Activated CD4-positive, alpha-beta T cell treated with anti-CD3 and anti-CD28 coated beads, Interleukin-2, amount 50 U/mL, for 16 hours (primary cell): ENCODE measurements around the gene KIAA1958.

Experiments used
- DNase-seq: peaks from one replicate; pipeline ENCODE4 v3.0.0-alpha.2; 2020

KIAA1958 gene

DNA sequence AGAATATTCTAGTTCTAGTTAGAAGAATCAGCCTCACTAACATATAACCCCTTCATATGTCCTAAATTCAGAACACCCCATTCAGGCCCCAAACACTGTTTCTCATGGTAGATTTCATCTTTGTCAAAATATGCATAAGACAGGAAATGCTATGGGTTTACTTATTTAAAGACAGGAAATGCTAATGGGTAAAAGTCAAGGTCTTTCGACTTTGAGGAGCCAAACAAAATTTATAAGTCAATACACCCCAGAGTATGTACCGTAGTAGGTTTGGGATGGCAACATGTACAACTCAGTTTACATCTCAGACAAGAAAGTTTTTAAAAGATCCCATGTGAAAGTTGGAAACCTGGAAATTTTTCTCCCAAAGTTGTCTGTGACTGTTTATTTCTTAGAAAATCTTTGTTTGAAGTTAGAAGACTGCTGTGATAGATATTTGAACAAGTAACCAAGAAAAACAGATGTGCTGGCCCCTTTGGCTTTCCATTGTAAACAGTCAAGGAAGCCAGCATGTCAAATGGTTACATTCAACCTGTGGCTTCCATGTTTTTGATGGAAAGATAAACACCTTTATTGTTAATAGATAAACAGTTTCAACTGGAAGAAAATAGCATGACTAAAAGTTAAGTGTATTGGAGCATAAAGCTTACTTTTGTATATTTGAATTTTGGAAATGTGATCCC, 129.1 kb downstream of the KIAA1958 start:
- no peak for DNase-seq

DNA sequence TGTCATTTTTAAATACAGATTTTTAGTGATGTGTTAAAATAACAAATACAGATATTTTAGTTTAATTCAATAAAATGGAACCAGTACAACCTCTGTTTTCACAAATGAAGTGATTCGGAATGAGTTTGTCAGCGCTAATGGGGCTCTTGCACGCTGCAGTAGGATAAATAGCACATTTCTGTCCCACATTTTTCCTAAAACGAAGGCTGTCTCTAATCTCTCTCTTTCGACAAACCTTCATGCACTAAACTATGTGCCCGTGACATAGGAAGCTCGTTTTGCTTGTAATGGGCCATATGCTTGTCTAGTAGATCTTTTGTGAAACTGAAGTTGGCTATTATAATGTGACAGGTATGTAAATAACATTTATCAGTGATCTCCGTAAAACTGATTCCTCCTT, 130.7 kb downstream of the KIAA1958 start:
- DNase-seq = no peak

DNA sequence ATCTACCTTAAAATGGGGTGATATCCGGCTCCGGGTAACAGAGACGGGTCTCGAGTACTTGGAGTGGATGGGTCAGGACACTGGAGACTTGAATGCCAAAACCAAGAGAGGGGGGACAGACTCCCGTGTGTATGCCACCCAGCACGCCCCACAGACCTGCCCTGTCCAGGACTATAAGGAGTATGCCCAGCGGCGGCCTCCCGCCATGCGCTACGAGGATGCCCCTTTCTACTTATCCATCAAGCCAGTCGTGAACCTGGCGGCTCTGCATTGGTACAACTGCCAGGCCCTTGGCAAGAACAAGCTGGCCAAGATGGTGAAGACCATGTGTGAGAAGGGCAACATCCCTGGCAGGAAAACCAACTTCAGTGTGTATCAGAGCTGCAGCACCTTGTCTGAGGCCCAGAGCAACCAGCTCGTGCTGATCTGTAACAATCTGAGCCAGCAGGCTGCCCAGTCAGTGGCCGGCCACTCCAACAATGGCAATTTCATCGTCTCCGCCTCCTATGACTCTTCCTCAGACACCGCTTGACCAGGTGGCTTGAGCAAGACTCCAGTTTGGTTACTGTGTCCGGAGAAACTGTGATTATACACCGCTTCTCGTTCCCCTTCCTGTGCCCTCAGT, 131.9 kb downstream of the KIAA1958 start:
- no peak for DNase-seq

DNA sequence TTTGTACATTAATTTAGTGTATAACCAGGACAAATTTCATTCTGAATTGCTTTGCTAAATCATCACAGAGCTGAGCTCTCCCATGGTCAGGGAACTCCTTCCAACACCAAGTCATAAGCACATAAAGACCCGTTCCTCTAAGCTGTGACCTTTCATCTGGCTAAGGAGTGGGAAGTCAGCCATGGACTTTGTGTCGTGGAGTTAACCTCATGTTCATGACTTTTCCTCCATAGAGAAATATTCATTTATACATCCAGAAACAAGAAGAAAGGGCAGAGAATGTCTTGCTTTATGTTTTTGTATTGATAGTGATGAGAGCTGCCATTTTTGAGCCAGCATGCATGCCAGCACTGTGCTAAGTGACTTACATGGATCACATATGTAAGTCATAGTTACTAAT, 133.8 kb downstream of the KIAA1958 start:
- DNase-seq = no peak

DNA sequence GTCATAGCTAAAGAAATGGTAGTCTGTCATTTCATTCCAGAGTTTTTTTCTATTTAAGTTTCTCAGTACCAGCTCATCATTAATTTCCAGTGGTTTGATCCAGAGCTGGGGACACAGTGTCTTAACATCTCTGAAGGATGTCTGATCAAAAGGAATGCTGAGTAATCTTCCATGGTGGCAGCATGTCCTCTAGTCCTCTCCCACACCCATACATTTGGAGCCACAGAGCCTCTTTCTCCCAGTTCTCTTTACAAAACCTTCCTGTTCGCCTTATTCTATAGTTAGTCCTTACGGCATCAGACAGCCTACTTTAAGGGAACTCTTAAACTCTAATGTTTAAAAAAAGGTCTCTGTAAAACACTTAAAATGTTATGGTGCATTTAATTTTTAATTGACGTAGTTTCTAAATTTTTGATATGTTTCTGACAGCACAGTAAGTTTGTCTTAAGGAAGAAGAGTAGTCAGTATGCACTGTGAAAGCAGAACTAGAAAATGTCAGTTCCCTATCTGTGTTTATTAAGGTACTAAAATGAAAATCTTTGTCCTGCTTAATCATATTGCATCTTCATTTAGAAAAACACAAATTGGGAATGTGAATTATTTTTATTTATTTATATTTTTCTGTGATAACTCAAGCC, 134.5 kb downstream of the KIAA1958 start:
- DNase-seq = no peak

GRCh38 chr9:112623198-112623597, 136.6 kb downstream of the KIAA1958 start:
- DNase-seq = no peak

DNA sequence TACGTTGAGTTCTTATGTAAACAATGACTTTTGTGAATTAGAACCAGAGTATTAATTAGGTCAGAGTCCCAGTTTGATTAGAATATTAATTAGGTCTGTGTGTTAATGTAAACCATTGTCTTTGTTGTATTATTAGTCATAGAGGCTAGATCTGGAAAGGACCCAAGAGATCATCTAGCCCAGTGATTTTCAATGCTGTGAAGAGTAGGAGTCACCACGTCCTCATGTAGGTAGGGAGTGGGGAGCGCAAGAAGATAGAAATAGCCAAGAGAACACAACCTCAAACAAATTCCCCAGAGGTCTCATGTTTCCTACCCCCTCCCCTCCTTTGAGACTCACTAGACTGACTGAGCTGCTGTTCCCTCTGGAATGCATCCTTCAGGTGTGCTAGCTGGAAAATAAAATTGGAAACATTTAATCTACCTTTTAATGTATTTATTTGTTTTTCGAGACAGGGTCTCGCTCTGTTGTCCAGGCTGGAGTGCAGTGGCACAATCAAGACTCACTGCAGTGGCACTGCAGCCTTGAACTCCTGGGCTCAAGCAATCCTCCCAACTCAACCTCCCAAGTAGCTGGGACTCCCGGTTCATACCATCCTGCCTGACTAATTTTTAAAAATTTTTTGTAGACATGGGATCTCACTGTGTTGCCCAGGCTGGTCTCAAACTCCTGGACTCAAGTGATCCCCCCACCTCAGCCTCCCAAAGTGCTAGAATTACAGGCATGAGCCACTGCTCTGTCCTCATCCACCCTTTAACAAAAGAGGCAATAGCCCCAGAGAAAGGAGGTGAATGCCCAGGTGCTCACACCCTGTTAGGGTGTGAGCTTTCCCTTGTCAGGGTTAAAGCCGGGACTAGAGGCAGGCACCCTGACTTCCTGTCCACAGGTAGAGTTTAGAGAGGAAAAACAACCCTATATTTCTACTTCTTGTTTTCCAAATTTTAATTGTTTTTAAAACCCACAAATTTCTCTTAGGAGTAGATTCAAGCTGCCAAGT, 138.4 kb downstream of the KIAA1958 start:
- DNase-seq = no peak

GRCh38 chr9:112629671-112630485, 143.3 kb downstream of the KIAA1958 start:
- no peak for DNase-seq

GRCh38 chr9:112631313-112632070, 144.9 kb downstream of the KIAA1958 start:
- no peak for DNase-seq

- DNase-seq = no peak
Measured at GRCh38 chr9:112640311-112640710, 153.7 kb downstream of the KIAA1958 start.

DNA sequence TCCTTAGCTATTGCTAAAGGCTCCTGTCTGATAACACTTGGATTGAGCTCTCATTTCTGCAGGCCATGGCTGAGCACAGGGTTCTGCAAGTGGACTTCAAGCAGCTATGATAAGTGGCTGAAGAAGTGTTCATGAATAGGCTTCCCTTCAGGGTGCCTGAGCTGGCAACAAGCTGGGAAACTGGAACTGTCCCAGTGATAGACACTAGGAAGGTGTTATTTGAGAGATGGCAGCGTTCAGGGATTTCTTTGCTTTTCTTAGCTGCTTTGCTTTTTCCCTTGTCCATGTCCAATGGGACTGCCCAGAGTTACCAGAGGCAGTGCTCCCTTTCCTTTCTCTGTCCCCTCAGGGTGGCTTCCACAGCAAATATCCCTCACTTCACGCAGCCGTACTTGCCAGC, 155.5 kb downstream of the KIAA1958 start:
- DNase-seq = no peak

GRCh38 chr9:112647596-112647995, 161.0 kb downstream of the KIAA1958 start:
- DNase-seq = no peak

DNA sequence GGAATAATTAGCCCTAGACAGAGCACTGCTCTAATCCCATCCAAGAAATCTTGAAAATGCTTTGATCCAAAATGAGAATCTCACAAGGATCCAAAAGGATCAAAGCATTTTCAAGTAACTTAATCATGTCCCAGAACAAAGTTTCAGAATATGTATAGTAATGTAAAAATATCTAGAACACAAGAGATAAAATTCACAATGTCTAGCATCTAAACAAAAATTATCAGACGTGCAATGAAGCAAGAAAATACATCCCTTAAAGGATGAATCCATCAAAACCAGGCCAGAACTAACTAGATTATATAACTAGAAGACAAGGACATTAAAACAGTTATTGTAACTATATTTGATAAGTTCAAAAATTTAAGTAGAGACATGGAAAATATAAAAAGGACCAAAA, 162.0 kb downstream of the KIAA1958 start:
- DNase-seq = no peak

- DNase-seq = no peak
Measured at GRCh38 chr9:112654282-112654681, 167.7 kb downstream of the KIAA1958 start.

- DNase-seq = no peak
Measured at GRCh38 chr9:112655668-112656067, 169.0 kb downstream of the KIAA1958 start.

GRCh38 chr9:112659906-112660305, 173.3 kb downstream of the KIAA1958 start:
- no peak for DNase-seq

- DNase-seq = no peak
Measured at GRCh38 chr9:112663681-112664080, 177.1 kb downstream of the KIAA1958 start.

DNA sequence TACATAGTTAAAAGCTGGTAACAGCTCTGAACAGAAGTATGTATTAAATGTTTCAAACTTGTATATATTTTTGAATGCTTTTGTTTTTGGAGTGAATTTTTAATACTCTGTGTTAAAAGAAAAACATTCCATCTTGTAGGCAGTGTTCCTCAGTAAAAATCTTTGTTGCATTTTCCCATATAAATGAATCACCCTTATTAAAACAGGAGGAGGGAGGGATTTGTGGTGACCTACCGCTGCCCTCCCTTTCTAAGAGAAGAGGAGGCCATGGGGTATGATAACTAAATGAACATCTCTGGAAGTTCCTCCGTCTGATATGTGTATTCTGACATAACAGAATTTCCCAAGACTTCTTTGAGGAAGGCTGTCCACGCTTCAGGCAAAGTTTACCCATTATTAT, 177.9 kb downstream of the KIAA1958 start:
- DNase-seq = no peak

DNA sequence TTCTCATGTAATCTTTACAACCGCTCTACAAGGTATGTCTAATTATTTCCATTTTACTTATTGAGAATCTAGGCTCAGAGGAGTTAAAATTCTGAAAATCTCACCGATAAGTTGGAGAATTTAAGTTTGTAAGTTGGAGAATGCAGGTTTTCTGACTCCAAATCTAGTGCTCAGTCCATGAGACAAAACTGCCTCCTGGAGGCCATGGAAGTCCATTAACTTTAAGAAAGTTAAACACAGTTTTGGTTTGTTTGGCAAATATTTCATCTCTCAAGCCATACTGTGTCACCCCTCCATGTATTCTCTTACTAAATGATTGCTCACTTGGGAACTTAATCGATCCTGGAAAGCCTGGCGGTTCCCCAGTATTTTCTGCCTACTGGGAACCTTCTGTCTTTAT, 178.7 kb downstream of the KIAA1958 start:
- no peak for DNase-seq

GRCh38 chr9:112669326-112669725, 182.7 kb downstream of the KIAA1958 start:
- no peak for DNase-seq

DNA sequence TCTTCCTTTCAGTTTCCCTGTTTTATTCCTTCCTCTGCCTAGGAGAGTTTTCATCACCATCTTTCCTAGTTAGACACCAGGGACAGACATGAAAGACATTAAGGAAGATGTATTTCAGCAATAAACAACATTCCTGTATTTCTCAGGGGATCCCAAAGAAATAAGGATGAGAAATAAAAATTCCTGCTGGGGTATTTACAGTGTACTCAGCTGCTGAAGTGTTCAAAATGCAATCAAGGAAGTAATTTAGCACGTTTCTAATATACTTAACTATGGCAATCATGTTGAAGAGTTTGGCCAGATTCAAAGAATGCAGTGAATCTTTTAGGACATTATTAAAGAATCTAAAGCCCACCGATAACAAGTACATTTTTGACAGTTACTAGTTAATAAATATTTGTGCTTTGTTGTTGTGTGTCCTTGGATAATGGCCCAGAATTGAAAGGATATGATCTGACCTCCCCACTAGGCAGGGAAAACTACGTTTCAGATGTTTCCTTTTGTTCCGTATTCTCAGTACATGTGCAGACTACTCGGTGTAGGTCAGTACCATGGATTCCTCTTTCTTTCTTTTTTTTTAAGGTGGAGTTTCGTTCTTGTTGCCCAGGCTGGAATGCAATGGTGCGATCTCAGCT, 184.5 kb downstream of the KIAA1958 start:
- DNase-seq = no peak
